Adrenal gland (tissue), 12 donors: ENCODE results near the gene ARAP2. TPM values are rescaled to one million over a fixed set of nuclear protein-coding genes. Genes with fewer than 3 reads are reported as not detected.

Source experiments
- DNase-seq, 7 donors: peaks; one replicate each; pipeline ENCODE4 v3.0.0-alpha.2; 2019 to 2020
- H3K27ac ChIP-seq, 5 donors: fragments of 200-600 bp; sonication (generic) in 4 of 5; 1 replicate in 3 of 5; 2 replicates in 2 of 5; pipeline versions ENCODE4 v1.5.1 to v1.8.0; 2016 to 2020; ENCODE audit warnings: mild to moderate bottlenecking in 1 of 5
- H3K27me3 ChIP-seq: fragments of 200-600 bp; 2 replicates; pipeline ENCODE4 v1.8.0; 2021
- H3K36me3 ChIP-seq, 2 donors: fragments of 200-600 bp; replicated peaks in 1 of 2; 1 replicate in 1 of 2; 2 replicates in 1 of 2; pipeline versions ENCODE4 v1.5.1 to v1.8.0; 2018 to 2022
- H3K4me1 ChIP-seq, 2 donors: fragments of 200-600 bp; replicated peaks in 1 of 2; 1 replicate in 1 of 2; 2 replicates in 1 of 2; pipeline versions ENCODE4 v1.5.1 to v1.8.0; 2018 to 2021
- H3K4me3 ChIP-seq, 4 donors: fragments of 200-600 bp; sonication (generic) in 3 of 4; one replicate each; pipeline ENCODE4 v1.5.1; 2016 to 2018
- H3K9me3 ChIP-seq, 3 donors: fragments of 200-600 bp; sonication (generic) in 1 of 3; replicated peaks in 1 of 3; 1 replicate in 2 of 3; 2 replicates in 1 of 3; pipeline versions ENCODE4 v1.5.1 to v1.8.0; 2016 to 2021
- POLR2A ChIP-seq, 2 donors: fragments of 450-650 bp; IDR thresholded peaks; one replicate each; pipeline ENCODE4 v1.6.1; 2017; ENCODE audit warnings: antibody characterized with exemption in 2 of 2, mild to moderate bottlenecking in 2 of 2, moderate library complexity in 1 of 2
- WGBS, 4 donors: extraction: QIAGEN DNeasy Blood & Tissue Kit in 2 of 4; methylation state at CpG; one replicate each; pipeline versions ENCODE4 v1.1.5 to v1.1.7; 2013 to 2017; 5-methylcytosine and 5-hydroxymethylcytosine counted together
- intact Hi-C, 2 donors: fragments of 100-400 bp; cut with DNase I; formaldehyde crosslinking; loops; one replicate each; pipeline versions ENCODE4 v1.14.1 to v1.15.0; 2022 to 2023
- polyA plus RNA-seq, 3 donors: library from polyadenylated mRNA; stranded (reverse); fragments of 200-250 nt in 2 of 3; fragments of 350-450 nt in 1 of 3; fragmentation: Illumina TruSeq in 1 of 3; extraction: RNeasy Lipid Tissue Mini Kit (QIAGEN cat#74804) in 1 of 3; gene quantifications; one replicate each; pipeline ENCODE4 v1.2.3, GENCODE V29; 2013 to 2014
- total RNA-seq, 9 donors: library from RNA; depleted of rRNA in 4 of 9; stranded (reverse); fragments of >200 nt in 4 of 9; fragments of 120-200 nt in 1 of 9; fragmentation: NEBNext Ultra II Directional in 1 of 9; extraction: Animal tissue kit (Norgen Biotek cat#: 25700) in 1 of 9; gene quantifications; one replicate each; pipeline versions ENCODE4 v1.1.0 to v1.2.4, GENCODE V29; 2013 to 2023
- TF ChIP-seq, protein P1 (sequence below), 6 experiments: fragments of 450-650 bp in 4 of 6; fragments of 200-600 bp in 2 of 6; sonication (generic) in 1 of 6; IDR thresholded peaks; 1 replicate in 5 of 6; 2 replicates in 1 of 6; pipeline versions ENCODE4 v1.5.1 to v1.8.0; 2016 to 2021; ENCODE audit warnings: antibody characterized with exemption in 6 of 6, mild to moderate bottlenecking in 2 of 6, moderate library complexity in 1 of 6
- donor health status: healthy with polysubstance abuse.
- donor health status: Bipolar disorder and iron deficiency.
- donor health status: DM: yes; HTN: yes; CAD: no.
- donor health status: DM: no; HTN: no; CAD: no.
- donor health status: DM: no; HTN: no; CAD: no.
- donor health status: DM: yes; HTN: yes; CAD: no.

The ARAP2 gene
- total and polyA plus RNA-seq, 12 donors = 0.81 to 23.7 (median 4.4) TPM

DNA sequence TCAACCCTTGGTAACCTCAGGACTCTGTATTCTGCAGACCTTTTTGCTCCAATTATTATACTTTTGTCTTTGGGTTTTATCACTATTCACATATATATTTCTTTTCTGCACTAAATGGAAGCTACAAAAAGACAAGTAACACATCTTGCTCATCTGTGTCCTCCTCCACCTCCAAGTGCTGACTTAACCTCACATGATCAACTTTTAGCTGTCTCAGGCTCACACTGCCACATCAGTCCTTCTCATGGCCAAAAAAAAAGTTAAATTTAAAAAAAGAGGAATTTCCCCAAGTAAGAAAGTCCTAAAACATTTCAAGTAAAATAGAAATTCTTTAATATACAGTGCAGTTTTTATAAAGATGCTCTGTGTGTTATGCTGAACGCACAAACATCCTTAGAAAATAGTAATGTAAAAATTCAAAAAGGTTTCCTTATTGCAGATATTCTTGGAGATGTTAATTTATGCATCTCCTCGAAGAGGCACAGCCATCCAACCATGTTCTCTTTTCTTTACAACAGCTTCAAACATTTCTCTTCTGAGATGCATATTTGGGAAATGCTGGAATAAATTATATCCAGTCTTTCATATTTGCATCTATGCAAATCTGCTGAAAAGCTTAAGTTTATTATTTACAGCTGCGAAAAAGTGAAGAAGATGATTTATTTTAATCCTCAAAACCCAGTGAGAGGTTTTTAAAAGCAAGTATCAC, 37.6 kb downstream of the ARAP2 start:
- WGBS, 4 donors = 58 to 69% (median 67%) methylated on average over 3 of the region's 3 CpGs
- Histone ChIP-seq H3K36me3 (no peaks in the 10 kb centered on the region), H3K4me1 (no peaks in the 10 kb centered on the region), H3K27me3 (no peaks in the 10 kb centered on the region), H3K4me3 (no peak overlapping the region), H3K9me3 (no peaks in the 10 kb centered on the region), H3K27ac (no peak overlapping the region)
- no peak for DNase-seq
- intact Hi-C loops = no loop called here
- TF ChIP-seq, protein P1, sequence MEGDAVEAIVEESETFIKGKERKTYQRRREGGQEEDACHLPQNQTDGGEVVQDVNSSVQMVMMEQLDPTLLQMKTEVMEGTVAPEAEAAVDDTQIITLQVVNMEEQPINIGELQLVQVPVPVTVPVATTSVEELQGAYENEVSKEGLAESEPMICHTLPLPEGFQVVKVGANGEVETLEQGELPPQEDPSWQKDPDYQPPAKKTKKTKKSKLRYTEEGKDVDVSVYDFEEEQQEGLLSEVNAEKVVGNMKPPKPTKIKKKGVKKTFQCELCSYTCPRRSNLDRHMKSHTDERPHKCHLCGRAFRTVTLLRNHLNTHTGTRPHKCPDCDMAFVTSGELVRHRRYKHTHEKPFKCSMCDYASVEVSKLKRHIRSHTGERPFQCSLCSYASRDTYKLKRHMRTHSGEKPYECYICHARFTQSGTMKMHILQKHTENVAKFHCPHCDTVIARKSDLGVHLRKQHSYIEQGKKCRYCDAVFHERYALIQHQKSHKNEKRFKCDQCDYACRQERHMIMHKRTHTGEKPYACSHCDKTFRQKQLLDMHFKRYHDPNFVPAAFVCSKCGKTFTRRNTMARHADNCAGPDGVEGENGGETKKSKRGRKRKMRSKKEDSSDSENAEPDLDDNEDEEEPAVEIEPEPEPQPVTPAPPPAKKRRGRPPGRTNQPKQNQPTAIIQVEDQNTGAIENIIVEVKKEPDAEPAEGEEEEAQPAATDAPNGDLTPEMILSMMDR (IDR thresholded peaks at IDR 0.05) = no peak
- no peak for TF ChIP-seq POLR2A (IDR thresholded peaks at IDR 0.05)

DNA sequence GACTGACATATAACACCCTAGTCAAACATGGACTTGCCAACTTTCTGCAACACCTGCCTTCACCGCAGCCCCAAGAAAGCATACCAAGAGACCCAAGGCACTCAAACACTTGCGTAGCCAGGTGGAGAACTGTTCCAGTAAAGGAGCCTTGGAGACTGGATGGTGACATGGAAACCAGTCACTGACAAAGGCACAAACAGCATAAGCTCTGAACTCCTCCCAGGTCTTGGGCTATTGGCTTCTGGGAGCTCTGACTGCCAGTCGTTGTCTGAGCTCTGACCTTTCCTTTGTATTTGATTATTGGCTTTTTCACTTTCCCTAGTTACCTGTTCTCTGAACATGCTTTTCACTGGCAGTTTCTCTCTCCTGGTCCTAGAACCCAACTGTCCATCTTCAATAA, 38.3 kb downstream of the ARAP2 start:
- H3K4me3 ChIP-seq = no peak overlapping the region

DNA sequence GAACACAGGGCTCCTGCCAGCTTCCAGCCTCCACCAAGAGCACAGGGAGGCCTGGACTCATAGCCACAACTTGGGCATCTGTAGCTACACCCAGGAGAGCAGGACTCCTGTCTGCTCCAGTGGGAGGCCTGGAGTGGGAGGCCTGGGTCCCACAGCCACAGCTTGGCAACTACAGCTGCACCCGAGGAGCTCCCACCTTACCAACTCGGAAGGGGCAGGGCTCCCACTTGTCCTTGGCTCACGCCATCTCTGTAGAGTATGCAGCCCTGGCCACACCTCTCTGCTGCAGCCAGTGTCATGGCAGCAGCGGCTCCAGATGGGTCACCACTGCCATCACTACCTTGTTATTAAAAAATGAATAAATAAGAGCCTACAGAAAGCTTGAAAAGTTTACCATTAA, 45.5 kb downstream of the ARAP2 start:
- intact Hi-C loops = no loop called here
- Histone ChIP-seq H3K4me3 (no peak overlapping the region), H3K27me3 (no peaks in the 10 kb centered on the region), H3K36me3 (no peaks in the 10 kb centered on the region), H3K9me3 (no peaks in the 10 kb centered on the region), H3K4me1 (no peaks in the 10 kb centered on the region), H3K27ac (no peak overlapping the region)
- DNase-seq = no peak
- WGBS, 4 donors = 51 to 87% (median 78%) methylated on average over 3 to 4 of the region's 4 CpGs
- TF ChIP-seq POLR2A (IDR thresholded peaks at IDR 0.05) = no peak
- TF ChIP-seq, protein P1 (IDR thresholded peaks at IDR 0.05) = no peak

More for the DNA sequence above, 38.3 kb downstream of the ARAP2 start:
- Histone ChIP-seq H3K36me3 (no peaks in the 10 kb centered on the region), H3K27me3 (no peaks in the 10 kb centered on the region), H3K4me1 (no peaks in the 10 kb centered on the region), H3K27ac (no peak overlapping the region), H3K9me3 (no peaks in the 10 kb centered on the region)
- intact Hi-C loops = no loop called here
- WGBS, 4 donors = 78 to 84% (median 83%) methylated on average over 3 of the region's 3 CpGs
- DNase-seq = no peak
- TF ChIP-seq, protein P1 (IDR thresholded peaks at IDR 0.05) = no peak
- no peak for TF ChIP-seq POLR2A (IDR thresholded peaks at IDR 0.05)

DNA sequence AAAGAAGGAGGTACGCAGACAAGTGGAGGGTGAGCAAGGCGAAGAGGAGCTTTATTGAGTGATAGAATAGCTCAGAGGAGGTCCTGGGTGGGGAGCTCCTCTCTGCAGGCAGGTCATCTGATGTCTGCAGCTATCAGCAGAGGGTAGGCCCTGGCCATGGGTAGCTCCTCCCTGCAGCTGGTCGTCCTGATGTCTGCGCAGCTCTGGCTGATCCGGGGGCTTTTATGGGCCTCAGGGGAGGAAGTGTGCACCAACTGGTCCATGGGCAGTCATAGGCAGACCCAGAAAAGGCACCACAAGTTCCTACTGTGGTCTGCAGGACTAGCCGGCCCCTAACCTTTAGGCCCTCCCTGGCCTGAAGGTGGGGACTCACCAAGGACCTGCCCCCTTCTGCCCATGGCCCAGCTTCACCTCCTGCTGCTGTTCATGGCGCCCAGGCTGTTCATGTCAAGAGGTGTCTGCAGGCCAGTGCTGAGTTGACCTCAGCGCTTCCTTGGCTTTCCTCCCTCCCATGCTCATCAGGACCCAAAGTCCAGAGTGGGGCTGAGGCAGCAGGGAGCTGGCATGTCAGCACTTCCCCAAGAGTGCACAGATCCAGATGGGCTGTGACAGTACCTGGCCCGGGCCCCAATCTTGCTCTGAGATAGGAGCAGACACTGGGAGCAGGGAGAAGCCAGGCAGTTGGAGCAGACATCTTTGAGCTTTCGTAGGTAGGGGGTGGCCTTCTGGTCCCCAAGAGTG, 46.1 kb downstream of the ARAP2 start:
- Histone ChIP-seq H3K36me3 (no peaks in the 10 kb centered on the region), H3K27me3 (no peaks in the 10 kb centered on the region), H3K9me3 (no peaks in the 10 kb centered on the region), H3K4me3 (no peak overlapping the region), H3K4me1 (no peaks in the 10 kb centered on the region), H3K27ac (no peak overlapping the region)
- DNase-seq = peak in 1 of 7 donors; percentile 13
- TF ChIP-seq POLR2A (IDR thresholded peaks at IDR 0.05) = no peak
- TF ChIP-seq, protein P1 (IDR thresholded peaks at IDR 0.05) = no peak
- WGBS, 4 donors = 64 to 89% (median 82%) methylated on average over 7 to 10 of the region's 10 CpGs
- intact Hi-C loops = no loop called here
